ENCODE data around the gene WNT3A.

The WNT3A gene

DNA sequence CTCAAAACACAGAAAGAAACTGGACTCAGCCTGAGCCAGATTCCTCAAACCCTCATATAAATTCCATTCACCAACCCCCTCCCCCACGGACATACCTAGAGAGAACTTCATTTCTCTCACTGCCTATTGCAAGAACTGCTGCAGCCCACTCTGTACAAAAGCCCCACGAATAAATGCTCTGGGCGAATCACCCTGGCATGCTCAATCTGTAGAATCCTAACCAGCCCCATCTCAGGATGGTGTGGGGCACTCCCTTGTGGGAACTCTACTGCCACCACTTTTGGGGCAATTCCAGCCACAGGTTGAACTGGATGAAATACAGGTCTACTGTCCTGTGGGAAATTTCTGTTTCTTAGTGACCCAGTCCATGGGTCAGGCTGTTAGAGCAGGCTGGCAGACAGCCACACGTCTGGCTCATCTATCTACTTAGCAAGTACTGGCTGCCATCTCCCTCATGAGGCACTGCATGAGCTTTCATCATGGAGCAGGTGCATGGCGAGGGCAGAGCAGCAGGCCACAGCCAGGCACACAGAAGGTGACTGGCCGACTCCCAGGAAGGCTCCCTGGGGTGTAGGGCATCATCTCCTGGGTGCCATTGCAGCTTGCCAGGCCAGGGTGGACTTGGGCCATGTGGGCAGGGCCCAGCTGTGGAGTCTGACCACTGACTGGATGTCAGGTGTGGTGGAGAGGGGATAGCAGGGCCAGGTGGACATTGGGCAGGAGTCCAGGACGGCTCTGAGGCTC, 97.9 kb downstream of the WNT3A start:
- no peak for DNase-seq

DNA sequence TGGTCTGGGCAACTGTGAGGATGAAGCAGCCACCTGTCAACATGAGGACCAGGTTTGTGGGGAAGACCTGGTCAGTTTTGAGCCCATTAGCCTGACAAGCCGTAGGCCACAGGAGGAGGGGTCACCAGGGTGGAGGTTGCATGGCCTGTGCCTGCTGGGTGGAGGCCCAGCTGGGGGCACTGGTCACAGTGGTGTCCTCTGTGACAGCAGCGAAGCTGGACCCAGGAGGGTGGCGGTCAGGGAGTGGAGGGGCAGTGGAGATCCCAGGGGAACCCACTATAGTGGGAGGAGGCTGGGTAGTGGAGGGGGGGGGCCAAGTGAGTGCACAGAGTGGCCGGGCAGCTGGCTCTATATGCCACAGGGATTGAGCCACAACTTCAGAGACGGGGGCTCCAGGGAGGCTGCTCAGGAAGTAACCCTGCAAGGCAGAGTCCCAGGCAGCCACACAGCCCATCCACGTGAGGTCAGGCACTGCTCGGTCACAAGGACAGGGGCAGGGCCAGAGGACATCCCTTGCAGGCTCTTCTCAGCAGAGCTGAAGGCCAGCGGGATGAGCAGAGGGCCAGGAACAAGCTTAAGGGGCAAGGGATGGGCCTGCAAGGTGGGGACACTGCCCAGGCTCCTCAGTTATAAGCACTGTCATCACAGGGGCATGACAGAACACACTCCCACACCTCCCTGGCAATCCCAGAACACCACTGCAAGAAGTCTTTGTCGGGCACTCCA, 98.6 kb downstream of the WNT3A start:
- no peak for DNase-seq

GRCh38 chr1:228105996-228106799, 99.4 kb downstream of the WNT3A start:
- no peak for DNase-seq

GRCh38 chr1:228106800-228107054, 99.9 kb downstream of the WNT3A start:
- DNase-seq = no peak

- DNase-seq = no peak
Observed at GRCh38 chr1:228107636-228108035, 100.8 kb downstream of the WNT3A start.

DNA sequence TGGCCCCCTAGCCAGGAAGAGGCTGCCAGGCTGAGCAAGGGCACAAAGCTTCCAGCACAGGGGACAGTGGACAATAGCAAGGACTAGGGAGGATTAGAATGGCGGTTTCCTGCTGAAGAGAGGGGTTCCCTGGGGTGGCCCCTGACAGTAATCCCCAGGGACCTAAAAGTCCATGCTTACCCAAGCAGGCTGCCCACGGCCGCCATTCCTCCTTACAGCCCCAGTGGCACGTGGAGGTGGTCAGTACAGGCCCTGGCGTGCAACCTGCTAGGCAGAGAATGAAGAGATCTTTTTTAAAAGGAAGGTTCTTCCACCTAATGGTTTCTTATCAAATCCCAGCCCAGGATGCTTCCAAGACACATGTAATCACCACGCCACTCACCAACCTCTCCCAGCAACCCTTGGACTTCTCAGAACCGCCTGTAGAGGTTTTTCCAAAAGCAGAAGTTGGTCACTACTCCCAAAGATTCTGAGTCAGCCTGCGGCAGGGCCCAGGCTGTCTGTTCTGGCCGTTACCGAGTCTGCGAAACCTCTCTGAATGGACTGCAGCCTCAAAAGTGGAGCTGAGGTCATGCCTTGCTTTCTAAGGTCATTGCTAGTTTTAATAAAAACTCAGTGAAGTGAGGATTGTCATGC, 101.4 kb downstream of the WNT3A start:
- DNase-seq = no peak

GRCh38 chr1:228108742-228109072, 101.9 kb downstream of the WNT3A start:
- DNase-seq = no peak

- DNase-seq = peak; percentile 75
Observed at GRCh38 chr1:228109073-228109961, 102.5 kb downstream of the WNT3A start, which contains the start of gene MRPL55. TSS of gene MRPL55 (minus strand) at chr1:228109299. CDS start at chr1:228108260, 1,039 bp downstream.

DNA sequence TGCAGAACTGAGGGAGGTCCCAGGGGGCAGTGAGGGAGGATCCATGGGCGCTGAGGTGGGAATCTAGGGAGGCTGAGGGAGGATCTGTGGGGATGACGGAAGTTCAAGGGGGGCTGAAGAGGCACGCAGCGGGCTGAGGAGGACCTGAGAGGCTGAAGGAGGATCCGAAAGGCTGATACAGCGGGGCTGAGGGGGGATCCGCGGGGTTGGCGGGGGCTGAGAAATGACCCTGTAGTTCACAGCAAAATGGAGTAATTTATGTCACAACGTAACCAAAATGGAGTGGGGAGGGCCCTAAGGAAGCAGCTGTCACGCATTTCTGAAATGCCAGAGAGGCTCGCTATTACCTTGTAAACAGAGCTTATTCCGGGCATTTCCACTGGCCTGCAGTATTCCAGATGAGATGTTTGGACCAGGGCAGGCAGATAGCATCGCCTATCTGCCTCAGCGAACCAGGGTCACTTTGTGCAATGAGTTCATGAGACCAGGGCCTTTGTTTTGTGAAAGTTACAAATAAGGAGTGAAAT, 103.2 kb downstream of the WNT3A start:
- DNase-seq = no peak

DNA sequence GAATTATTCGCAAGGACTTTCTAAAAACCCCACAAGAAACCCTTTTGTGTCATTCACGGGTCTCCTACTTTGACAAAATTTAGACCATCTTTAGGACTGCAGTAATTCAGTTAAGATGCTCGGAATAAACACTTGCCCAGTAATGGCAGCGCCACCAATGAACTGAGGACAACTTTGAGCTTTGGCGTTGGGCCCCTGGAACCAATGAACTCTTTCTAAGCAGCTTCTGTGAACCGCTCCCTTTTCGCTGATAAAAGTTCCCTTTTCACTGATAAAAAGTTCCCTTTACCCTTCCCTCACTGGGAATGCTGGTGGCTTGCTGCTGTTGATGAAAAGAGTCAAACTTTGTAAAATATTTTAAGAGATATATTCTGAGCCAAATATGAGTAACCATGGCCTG, 103.8 kb downstream of the WNT3A start:
- no peak for DNase-seq

All from NCI-H748 treated with DMSO at 0.1 percent for 48 hours (cell line).